ENCODE data around the gene IRX4. TPM values are rescaled to one million over a fixed set of nuclear protein-coding genes. Genes with fewer than 3 reads are reported as not detected.
"Not testable (repeated sequence)": the region's sequence is repeated elsewhere in the genome, so short reads cannot be mapped to it uniquely, and the experiment has no call there.

Gene IRX4
- total and polyA plus RNA-seq, 4 donors = 0.06 to 0.54 (median 0.34) TPM

DNA sequence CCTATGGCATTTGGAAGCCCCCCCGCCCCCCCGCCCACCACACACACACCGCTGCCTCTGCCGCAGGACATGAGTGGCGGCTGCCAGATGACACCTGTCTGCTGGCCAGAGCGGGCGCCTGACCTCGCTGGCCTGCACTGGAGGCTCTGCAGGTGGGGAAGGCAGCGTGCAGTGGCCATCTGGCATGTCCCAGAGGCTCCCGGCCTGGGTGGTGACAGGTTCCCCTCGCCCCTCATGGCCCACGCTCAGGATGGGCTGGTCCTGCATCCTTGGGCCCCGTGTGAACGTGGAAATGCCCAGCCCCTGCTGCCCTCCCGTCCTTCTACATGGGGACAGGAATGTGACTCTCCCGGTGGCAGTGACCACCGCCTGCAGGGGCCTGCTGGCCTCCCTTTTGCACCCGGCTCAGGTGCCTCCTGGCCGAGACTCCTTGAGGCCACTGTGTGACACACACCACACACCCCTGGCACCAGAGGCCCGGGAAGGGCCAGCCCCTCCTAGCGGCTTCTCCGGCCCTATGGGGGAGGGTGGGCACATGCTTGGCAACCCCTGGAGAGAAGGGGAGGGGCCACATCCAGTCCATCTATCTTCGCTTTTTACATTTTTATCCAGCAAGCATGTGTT, 30.3 kb downstream of the IRX4 start:
- Histone ChIP-seq H3K27ac (ENCODE audit: low read depth, low read length) (no peak overlapping the region), H3K9me3 (ENCODE audit: control insufficient read depth, insufficient read depth, low read length) (no peaks in the 10 kb centered on the region), H3K36me3 (ENCODE audit: control insufficient read depth, insufficient read depth, low read length) (no peaks in the 10 kb centered on the region), H3K4me1 (ENCODE audit: control insufficient read depth, insufficient read depth, low read length) (peaks cover 11% of the 10 kb centered on the region), H3K27me3 (ENCODE audit: control insufficient read depth, insufficient read depth, low read length) (peaks cover 66% of the 10 kb centered on the region), H3K4me3 (ENCODE audit: low read depth, low read length) (no peak overlapping the region)
- WGBS (ENCODE audit: insufficient coverage) = 83% methylated on average over 15 of the region's 23 CpGs
- DNase-seq (ENCODE audit: low read depth in 4 of 6, low spot score in 6 of 6) = no peak

DNA sequence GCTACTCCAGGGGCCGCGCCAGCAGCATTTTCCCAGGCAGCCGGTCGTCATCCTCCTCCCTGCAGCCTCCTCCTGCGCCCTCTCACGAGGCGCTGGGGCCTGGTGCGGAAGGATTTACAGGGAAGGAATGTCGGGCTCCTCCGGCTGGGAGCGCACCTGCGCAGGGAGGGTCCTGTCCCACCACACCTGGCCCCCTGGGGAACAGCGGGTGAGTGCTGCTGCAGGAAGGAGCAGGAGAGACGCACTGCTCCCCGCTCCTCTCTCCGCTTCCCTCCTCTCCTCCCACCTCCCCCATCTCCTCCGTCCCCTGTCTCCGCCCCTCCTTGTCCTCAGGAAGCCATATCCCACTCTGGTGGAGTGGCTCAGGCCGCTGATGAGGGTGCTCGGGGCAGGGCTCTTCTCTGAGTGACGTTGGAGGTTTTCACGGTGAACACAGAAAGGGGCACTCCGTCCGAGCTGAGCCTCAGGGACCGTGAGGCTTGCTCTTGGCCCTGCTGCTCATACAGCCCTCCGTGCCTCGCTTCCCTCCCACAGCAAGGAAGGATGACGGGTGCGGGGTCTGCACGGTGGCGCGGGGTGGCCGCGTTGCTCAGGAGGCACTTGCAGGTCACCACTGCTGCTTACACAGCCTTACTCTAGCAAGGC, 31.3 kb downstream of the IRX4 start:
- H3K27me3 ChIP-seq (ENCODE audit: control insufficient read depth, insufficient read depth, low read length) = peaks cover 64% of the 10 kb centered on the region
- no peaks in the 10 kb centered on the region for H3K36me3 ChIP-seq (ENCODE audit: control insufficient read depth, insufficient read depth, low read length)
- no peaks in the 10 kb centered on the region for H3K9me3 ChIP-seq (ENCODE audit: control insufficient read depth, insufficient read depth, low read length)
- H3K4me3 ChIP-seq (ENCODE audit: low read depth, low read length) = no peak overlapping the region
- DNase-seq (ENCODE audit: low read depth in 4 of 6, low spot score in 6 of 6) = no peak
- WGBS (ENCODE audit: insufficient coverage) = 16% methylated on average over 29 of the region's 34 CpGs
- peaks cover 11% of the 10 kb centered on the region for H3K4me1 ChIP-seq (ENCODE audit: control insufficient read depth, insufficient read depth, low read length)
- H3K27ac ChIP-seq (ENCODE audit: low read depth, low read length) = no peak overlapping the region

DNA sequence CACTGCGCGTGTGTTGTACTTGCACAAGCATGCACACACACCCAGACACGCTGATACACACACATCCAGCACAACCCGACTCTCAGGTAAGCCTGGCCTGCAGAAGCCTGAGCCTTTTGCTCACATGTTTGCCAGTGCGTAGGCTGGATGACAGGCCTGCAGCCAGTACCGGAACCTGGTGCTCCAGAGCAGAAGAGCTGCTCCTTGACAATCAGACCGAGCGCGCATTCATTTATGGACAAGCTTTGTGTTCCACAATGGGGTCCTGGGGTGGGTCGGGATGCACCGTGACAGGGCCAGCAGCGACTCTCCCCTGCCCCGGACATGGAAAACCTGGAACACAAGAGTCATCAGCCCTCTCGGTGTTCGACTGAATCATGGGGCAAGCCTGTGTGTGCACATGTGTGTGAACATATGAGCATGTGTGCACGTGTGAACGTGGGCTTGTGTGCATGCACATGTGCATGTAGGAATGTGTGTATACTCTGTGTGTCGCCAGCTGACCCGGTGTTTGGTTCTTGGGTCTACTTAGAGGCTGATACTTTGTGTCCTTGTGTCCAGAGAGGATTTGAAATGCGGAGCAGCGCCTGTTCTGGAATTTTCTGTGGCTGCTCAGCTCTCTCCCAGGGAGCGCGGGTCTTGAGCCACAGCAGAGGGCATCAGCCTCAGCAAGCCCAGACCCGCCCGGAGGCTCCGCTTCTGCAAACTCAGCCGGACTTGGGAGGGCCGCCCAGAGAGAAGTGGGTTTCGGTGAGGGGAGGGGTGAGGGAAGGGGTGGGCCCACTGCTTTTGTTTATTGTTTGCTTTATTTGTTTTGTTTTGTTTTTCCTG, 32.2 kb downstream of the IRX4 start:
- H3K9me3 ChIP-seq (ENCODE audit: control insufficient read depth, insufficient read depth, low read length) = no peaks in the 10 kb centered on the region
- no peak overlapping the region for H3K27ac ChIP-seq (ENCODE audit: low read depth, low read length)
- 61% methylated on average over 27 of the region's 29 CpGs for WGBS (ENCODE audit: insufficient coverage)
- no peaks in the 10 kb centered on the region for H3K36me3 ChIP-seq (ENCODE audit: control insufficient read depth, insufficient read depth, low read length)
- no peak for DNase-seq (ENCODE audit: low read depth in 4 of 6, low spot score in 6 of 6)
- H3K4me3 ChIP-seq (ENCODE audit: low read depth, low read length) = no peak overlapping the region
- peaks cover 58% of the 10 kb centered on the region for H3K27me3 ChIP-seq (ENCODE audit: control insufficient read depth, insufficient read depth, low read length)
- peaks cover 11% of the 10 kb centered on the region for H3K4me1 ChIP-seq (ENCODE audit: control insufficient read depth, insufficient read depth, low read length)

DNA sequence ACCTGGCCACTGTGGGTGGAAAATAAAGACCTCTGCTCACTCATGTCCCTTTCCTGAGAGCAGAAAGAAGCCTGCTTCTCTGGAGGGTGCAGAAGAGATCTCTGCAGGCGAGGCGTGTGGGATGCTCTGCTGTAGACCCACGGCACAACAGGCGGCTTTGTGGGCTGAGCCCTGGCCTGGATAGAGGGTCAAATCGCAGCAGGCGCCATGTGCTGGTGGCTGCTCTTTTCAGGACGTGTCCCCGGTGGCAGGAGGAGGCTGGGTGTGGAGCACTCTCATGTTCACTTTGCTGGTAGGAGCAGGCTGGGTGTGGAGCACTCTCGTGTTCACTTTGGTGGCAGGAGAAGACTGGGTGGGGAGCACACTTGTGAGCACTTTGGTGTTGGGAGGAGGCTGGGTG, 35.1 kb downstream of the IRX4 start:
- 77% methylated on average over 9 of the region's 9 CpGs for WGBS (ENCODE audit: insufficient coverage)
- H3K4me1 ChIP-seq (ENCODE audit: control insufficient read depth, insufficient read depth, low read length) = peaks cover 11% of the 10 kb centered on the region

DNA sequence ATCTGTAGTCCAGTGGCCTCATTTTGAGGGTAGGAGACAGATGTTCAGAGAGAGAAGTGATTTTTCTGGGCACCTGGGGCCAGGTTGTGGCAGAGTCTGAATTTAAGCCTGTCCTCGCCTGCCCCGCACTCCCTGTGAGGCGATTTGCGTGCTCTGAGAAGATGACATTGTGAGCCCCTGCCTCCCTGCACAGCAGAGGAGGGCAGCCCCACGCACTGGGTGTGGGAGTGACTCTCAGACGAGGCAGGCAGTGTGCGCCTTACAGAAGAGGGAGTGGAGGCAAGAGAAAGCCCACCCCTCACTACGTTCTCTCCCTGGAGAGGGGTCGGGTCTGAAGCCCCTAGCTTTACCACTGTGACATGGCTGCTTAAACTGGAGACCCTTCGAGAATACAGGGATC, 35.7 kb downstream of the IRX4 start:
- H3K4me1 ChIP-seq (ENCODE audit: control insufficient read depth, insufficient read depth, low read length) = peaks cover 11% of the 10 kb centered on the region
- H3K9me3 ChIP-seq (ENCODE audit: control insufficient read depth, insufficient read depth, low read length) = no peaks in the 10 kb centered on the region
- no peak overlapping the region for H3K4me3 ChIP-seq (ENCODE audit: low read depth, low read length)
- H3K27me3 ChIP-seq (ENCODE audit: control insufficient read depth, insufficient read depth, low read length) = peaks cover 40% of the 10 kb centered on the region
- no peak for DNase-seq (ENCODE audit: low read depth in 4 of 6, low spot score in 6 of 6)
- 85% methylated on average over 6 of the region's 10 CpGs for WGBS (ENCODE audit: insufficient coverage)
- H3K27ac ChIP-seq (ENCODE audit: low read depth, low read length) = no peak overlapping the region
- no peaks in the 10 kb centered on the region for H3K36me3 ChIP-seq (ENCODE audit: control insufficient read depth, insufficient read depth, low read length)

More for the DNA sequence above, 35.1 kb downstream of the IRX4 start:
- no peak for DNase-seq (ENCODE audit: low read depth in 4 of 6, low spot score in 6 of 6)
- Histone ChIP-seq H3K4me3 (ENCODE audit: low read depth, low read length) (no peak overlapping the region), H3K36me3 (ENCODE audit: control insufficient read depth, insufficient read depth, low read length) (no peaks in the 10 kb centered on the region), H3K9me3 (ENCODE audit: control insufficient read depth, insufficient read depth, low read length) (no peaks in the 10 kb centered on the region), H3K27ac (ENCODE audit: low read depth, low read length) (no peak overlapping the region), H3K27me3 (ENCODE audit: control insufficient read depth, insufficient read depth, low read length) (peaks cover 44% of the 10 kb centered on the region)

DNA sequence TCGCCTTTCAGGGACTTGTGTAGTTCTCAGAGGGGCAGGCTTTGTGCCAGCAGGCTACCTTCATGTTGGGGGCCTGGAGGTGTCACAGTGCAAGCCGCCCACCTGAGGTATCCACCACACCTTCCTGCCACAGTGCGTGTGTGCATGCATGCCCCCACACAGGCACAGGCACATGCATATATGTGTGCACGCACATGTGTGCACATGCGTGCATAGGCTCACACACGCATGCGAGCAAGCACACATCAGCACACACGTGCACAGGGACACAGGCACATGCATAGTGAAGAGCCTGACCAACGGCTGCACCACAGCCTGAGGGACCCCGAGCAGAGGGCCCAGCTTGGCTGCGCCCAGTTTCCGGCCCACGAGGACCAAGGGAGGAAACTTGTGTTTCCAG, 36.1 kb downstream of the IRX4 start:
- 86% methylated on average over 13 of the region's 13 CpGs for WGBS (ENCODE audit: insufficient coverage)
- Histone ChIP-seq H3K27me3 (ENCODE audit: control insufficient read depth, insufficient read depth, low read length) (peaks cover 37% of the 10 kb centered on the region), H3K4me3 (ENCODE audit: low read depth, low read length) (no peak overlapping the region), H3K9me3 (ENCODE audit: control insufficient read depth, insufficient read depth, low read length) (no peaks in the 10 kb centered on the region), H3K27ac (ENCODE audit: low read depth, low read length) (no peak overlapping the region), H3K36me3 (ENCODE audit: control insufficient read depth, insufficient read depth, low read length) (no peaks in the 10 kb centered on the region), H3K4me1 (ENCODE audit: control insufficient read depth, insufficient read depth, low read length) (peaks cover 7% of the 10 kb centered on the region)
- no peak for DNase-seq (ENCODE audit: low read depth in 4 of 6, low spot score in 6 of 6)

DNA sequence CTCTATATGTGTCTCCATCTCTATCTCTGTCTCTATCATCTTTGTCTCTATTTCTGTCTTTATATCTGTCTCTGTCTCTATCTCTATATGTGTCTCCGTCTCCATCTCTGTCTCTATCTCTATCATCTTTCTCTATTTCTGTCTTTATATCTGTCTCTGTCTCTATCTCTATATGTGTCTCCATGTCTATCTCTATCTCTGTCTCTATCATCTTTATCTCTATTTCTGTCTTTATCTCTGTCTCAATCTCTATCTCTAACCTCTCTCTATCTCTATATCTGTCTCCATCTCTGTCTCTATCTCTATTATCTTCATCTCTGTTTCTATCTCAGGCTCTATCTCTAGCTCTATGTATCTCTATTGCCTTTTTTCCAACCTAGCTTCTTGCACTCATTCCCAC, 37.0 kb downstream of the IRX4 start:
- Histone ChIP-seq H3K27ac (ENCODE audit: low read depth, low read length) (no peak overlapping the region), H3K36me3 (ENCODE audit: control insufficient read depth, insufficient read depth, low read length) (no peaks in the 10 kb centered on the region), H3K9me3 (ENCODE audit: control insufficient read depth, insufficient read depth, low read length) (no peaks in the 10 kb centered on the region), H3K4me1 (ENCODE audit: control insufficient read depth, insufficient read depth, low read length) (peaks cover 6% of the 10 kb centered on the region), H3K27me3 (ENCODE audit: control insufficient read depth, insufficient read depth, low read length) (peaks cover 30% of the 10 kb centered on the region), H3K4me3 (ENCODE audit: low read depth, low read length) (no peak overlapping the region)
- WGBS (ENCODE audit: insufficient coverage) = 100% methylated on average over 1 of the region's 1 CpG
- no peak for DNase-seq (ENCODE audit: low read depth in 4 of 6, low spot score in 6 of 6)

DNA sequence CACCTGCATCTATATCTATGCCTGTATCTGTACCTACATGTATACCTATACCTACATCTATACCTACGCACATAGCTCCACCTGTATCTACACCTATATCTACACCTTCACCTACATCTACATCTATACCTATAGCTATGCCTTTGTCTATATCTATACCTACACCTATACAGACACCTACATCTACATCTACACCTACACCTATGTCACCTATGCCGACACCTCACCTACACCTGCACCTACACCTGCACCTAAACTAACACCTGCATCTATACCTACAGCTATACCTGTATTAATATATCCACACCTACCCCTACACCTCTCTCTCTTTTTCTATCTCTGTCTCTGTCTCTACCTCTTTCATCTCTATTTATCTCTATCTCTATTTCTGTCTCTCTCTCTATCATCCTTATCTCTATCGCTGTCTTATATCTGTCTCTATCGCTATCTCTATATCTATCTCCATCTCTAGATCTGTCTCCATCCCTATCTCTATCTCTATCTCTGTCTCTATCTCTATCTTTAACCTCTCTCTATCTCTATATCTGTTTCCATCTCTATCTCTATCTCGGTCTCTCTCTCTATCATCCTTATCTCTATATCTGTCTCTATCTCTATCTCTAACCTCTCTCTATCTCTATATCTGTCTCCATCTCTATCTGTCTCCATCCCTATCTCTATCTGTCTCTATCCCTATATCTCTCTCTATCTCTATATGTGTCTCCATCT, 37.9 kb downstream of the IRX4 start:
- Histone ChIP-seq H3K9me3 (ENCODE audit: control insufficient read depth, insufficient read depth, low read length) (no peaks in the 10 kb centered on the region), H3K27ac (ENCODE audit: low read depth, low read length) (no peak overlapping the region), H3K27me3 (ENCODE audit: control insufficient read depth, insufficient read depth, low read length) (peaks cover 26% of the 10 kb centered on the region), H3K4me3 (ENCODE audit: low read depth, low read length) (no peak overlapping the region), H3K4me1 (ENCODE audit: control insufficient read depth, insufficient read depth, low read length) (peaks cover 6% of the 10 kb centered on the region), H3K36me3 (ENCODE audit: control insufficient read depth, insufficient read depth, low read length) (no peaks in the 10 kb centered on the region)
- 97% methylated on average over 5 of the region's 5 CpGs for WGBS (ENCODE audit: insufficient coverage)
- DNase-seq (ENCODE audit: low read depth in 4 of 6, low spot score in 6 of 6) = no peak

DNA sequence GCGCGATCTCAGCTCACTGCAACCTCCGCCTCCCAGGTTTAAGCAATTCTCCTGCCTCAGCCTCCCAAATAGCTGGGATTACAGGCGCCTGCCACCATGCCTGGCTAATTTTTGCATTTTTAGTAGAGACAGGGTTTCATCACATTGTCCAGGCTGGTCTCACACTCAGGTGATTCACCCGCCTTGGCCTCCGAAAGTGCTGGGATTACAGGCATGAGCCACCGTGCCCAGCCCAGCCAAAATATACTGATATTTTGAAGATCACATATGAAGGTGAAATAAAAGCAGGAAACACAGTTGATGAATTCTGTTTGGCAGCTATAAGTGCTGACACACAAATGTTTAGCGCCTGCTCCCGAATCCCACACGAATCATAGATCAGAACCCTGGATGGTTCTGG, 39.0 kb downstream of the IRX4 start:
- H3K36me3 ChIP-seq (ENCODE audit: control insufficient read depth, insufficient read depth, low read length); H3K4me3 ChIP-seq (ENCODE audit: low read depth, low read length); H3K9me3 ChIP-seq (ENCODE audit: control insufficient read depth, insufficient read depth, low read length); H3K27ac ChIP-seq (ENCODE audit: low read depth, low read length); H3K4me1 ChIP-seq (ENCODE audit: control insufficient read depth, insufficient read depth, low read length); DNase-seq (ENCODE audit: low read depth in 4 of 6, low spot score in 6 of 6): not testable (repeated sequence)
- 96% methylated on average over 7 of the region's 10 CpGs for WGBS (ENCODE audit: insufficient coverage)
- H3K27me3 ChIP-seq (ENCODE audit: control insufficient read depth, insufficient read depth, low read length) = peaks cover 19% of the 10 kb centered on the region
